SH-SY5Y (cell line): Measurements from ENCODE around the gene JAKMIP3.

ENCODE experiments used
- GATA2 ChIP-seq: IDR thresholded peaks from 2 replicates; pipeline ENCODE4 v1.6.1; 2011; ENCODE audit warnings: mild to moderate bottlenecking, low read depth, low read length
- GATA3 ChIP-seq: IDR thresholded peaks from 2 replicates; pipeline ENCODE4 v1.6.1; 2011; ENCODE audit warnings: low read depth, mild to moderate bottlenecking, low read length, moderate library complexity

GRCh38 chr10:132062116-132062515, 3.6 kb upstream of the JAKMIP3 start:
- TF ChIP-seq GATA3: no peak
- no peak for TF ChIP-seq GATA2
